CD4-positive, alpha-beta T cell treated with Interleukin-15 for 1 hour (primary cell): Measurements from ENCODE around the gene ULK1.
"Not testable (repeated sequence)": the region's sequence is repeated elsewhere in the genome, so short reads cannot be mapped to it uniquely, and the experiment has no call there.

ENCODE experiments used
- DNase-seq: peaks from one replicate; pipeline ENCODE4 v3.0.0-alpha.2; 2020

ULK1 gene

DNA sequence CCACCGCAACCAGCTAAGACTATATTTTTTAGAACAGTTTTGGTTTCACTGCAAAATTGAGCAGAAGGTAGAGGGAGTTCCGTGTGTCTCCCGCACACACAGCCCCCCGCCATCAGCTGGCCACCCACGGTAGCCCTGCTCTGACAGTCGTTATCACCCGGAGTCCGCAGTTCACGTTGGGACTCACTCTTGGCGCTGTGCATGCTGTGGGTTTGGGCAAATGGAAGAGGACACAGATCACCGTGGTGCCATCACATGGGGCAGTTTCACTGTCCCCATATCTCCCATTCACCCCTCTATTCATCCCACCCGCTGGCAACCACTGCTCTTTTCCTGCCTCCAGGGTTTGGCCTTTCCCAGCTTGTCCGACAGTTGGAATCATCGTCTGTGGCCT is 31.8 kb upstream of the ULK1 start:
- no peak for DNase-seq

DNA sequence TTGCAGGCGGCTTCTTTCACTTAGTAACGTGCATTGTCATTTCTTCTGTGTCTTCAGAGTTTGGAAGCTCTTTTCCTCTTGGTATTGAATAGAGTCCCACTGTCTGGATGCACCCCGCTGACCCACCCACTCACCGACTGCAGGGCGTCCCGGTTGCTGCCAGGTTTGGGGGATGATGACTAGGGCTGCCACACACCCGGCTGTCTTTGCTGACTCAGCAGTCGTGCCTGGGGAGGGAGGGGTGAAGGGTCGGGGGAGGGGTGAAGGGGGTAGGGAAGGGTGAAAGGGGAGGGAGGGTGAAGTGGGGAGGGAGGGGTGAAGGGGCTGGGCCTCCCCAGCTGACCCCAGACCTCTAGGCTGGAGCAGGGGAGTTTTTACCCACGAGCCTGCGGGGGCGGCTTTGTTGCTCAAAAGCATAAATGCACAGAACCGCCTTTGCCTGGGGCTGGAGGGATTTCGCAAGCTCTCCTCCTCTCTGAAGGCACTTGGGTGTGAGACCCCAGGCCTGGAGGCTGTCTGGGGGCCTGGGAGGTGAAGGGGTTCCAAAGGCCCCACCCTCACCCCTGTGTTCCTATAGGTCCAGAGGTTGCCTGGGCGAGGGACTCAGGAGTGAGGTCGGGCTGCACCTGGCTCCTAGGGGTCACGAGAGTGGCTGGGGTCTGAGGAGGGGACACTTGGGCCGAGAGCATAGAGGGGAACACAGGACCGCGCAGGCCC is 31.3 kb upstream of the ULK1 start:
- DNase-seq = no peak

DNA sequence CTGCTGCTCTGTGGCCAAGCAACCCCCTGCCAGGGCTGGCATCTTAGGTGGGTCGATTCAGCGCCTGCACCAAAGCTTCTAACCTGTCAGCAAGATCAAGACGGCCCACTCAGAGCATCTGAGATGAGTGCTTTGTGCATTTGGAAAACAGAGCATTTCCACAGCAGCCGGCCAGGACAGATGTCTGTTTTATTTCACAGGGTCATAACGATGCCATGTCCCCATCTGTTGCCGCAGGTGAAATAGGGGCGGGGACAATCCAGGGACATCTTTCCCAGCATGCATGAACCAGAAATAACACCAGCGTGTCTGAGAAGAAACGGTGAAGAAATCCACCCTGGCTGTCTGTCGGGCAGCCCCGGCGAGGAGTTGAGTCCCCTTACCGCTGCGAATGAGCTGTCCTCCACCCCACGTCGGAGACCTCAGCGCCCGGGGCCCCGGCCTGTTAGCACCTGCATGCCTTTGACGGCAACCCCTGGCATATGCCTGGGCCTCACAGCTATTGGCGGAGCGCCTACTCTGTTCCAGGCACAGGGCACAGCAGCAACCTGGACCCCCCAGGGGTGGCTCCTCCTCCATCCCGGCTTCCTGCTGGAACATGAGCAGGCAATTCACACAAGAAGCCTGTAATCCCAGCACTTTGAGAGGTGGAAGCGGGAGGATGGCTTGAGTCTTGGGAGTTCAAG is 30.6 kb upstream of the ULK1 start:
- DNase-seq = no peak

DNA sequence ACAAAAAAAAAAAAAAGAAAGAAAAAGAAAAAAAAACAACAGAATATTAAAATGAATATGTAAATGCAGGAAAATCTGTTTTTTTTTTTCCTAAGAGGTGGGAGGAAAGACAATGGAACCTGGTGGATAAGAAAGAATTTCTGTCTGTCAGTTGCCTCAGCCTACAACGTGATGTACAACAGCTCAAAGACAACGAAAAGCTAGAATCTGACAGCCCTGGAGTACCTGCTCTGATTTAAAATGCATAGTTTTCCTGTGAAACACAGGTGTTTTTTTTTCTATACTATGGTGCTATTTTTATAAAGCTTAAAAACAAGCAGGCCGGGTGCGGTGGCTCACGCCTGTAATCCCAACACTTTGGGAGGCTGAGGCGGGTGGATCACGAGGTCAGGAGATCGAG is 30.0 kb upstream of the ULK1 start:
- no peak for DNase-seq

DNA sequence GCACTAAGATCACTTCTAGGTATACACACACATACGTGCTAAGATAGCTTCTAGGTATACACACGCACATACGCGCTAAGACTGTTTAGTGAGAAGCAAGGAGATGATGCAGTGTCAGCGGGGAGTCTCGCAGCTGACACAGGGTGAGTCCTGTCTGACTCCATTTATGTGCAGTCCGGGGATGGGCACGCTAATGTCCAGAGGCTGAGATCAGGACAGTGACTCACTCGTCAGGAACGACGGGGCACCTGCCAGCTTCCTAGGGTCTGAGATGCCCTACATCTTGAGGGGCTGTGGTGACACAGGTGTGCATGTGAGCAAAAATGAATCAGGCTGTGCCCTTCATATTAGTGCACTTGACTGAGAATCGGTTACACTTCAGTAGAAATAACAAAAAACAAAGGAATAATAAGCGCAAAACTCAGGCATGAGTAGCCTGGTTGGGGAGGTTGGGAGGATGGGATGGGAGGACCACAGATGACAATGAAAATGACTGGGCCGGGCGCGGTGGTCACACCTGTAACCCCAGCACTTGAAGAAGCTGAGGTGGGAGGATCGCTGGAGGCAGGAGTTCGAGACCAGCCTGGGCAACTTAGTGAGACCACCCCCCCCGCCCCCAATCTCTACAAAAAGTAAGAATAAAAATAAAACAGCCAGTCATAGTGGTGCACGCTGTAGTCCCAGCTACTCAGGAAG is 29.1 kb upstream of the ULK1 start:
- no peak for DNase-seq

DNA sequence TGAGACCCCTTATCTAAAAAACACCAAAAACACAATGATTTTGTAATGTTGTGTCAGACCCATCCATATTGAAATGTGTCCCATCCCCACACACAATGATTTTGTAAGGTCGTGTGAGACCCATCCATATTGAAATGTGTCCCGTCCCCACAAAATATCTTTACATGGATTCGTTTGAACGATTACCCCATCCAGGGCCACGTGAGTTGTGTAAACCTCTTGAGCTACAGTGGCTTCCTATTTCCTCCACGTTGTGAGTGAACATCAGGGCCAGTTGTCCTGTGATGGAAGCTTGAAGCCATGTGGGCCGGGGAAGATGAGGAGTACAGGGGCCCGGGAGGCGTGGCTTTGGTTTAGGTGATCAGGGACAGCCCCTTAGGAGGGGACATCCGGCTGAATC is 27.0 kb upstream of the ULK1 start:
- no peak for DNase-seq

DNA sequence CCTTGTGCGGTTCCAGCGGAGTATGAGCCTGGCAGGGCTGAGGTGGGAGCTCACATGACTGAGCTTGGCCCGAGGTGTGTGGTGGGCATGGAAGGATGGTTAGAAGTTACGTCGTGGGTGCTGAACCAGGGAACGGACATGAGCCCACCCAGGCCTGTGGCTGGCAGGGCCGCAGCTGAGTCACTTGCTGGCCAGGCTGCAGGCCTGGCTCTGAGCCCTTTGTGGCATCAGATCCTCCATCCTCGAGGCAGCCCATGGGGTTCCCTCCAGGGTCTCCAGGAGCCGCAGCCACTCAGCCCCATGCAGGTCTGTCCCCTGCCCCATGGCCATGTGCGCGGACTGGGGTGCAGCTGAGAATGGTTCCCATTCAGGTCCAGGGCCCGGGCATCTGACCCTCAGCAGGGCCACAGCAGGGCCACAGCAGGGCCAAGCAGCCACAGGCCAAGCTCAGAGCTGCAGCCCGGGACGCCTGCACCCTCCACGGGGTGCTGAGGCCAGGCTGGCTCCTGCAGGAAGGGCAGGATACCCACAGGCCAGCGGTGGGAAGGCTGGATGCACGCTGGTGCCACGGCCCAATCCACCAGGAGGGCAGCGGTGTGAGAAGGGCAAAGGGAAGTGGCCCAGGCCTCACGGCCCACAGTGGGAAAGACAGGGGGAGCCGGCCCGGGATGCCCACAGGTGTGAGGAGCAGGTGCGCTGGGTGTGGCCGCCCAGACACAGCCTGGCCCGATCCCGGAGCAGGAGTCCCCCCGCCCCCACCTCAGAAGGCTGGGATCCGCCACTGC is 26.3 kb upstream of the ULK1 start:
- DNase-seq = no peak

DNA sequence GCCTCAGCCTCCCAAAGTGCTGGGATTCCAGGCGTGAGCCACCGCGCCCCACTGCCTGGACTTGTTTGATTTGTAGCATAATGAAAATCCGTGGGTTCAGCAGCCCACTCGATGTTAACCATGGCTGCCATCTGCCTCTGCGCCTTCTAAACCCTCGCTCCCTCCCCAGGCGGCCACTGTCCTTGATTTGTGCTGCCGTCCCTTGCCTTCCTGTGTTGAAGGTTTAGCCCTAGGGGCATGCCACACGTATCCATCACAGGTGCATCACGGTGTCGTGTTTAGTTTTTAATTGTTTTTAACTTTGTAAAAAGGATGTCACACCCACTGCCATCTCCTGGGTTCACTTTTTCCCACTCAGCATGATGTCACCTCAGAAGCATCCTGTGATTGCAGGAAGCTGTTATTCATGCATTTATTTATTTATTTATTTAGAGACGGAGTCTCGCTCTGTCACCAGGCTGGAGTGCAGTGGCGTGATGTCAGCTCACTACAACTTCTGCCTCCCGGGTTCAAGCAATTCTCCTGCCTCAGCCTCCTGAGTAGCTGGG is 24.5 kb upstream of the ULK1 start:
- DNase-seq = no peak

DNA sequence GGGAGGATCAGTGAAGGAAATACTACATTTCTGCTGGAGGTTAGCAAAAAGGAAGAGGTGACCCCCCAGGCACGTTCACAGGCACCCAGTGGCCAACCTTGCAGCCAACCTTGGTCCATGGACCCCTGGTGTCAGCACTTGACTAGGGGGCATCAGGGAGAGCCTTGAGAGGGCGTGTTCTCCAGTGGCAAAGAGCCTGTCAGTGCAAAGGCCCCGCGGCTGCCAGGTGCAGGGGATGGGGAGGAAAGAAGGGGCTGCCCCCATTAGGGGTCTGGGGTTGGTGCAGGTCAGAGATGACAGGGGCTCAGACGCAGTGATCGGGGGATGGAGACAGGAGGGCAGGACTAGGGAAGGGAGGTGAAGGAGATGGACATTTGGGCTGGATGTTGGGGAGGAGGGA is 22.7 kb upstream of the ULK1 start:
- no peak for DNase-seq

DNA sequence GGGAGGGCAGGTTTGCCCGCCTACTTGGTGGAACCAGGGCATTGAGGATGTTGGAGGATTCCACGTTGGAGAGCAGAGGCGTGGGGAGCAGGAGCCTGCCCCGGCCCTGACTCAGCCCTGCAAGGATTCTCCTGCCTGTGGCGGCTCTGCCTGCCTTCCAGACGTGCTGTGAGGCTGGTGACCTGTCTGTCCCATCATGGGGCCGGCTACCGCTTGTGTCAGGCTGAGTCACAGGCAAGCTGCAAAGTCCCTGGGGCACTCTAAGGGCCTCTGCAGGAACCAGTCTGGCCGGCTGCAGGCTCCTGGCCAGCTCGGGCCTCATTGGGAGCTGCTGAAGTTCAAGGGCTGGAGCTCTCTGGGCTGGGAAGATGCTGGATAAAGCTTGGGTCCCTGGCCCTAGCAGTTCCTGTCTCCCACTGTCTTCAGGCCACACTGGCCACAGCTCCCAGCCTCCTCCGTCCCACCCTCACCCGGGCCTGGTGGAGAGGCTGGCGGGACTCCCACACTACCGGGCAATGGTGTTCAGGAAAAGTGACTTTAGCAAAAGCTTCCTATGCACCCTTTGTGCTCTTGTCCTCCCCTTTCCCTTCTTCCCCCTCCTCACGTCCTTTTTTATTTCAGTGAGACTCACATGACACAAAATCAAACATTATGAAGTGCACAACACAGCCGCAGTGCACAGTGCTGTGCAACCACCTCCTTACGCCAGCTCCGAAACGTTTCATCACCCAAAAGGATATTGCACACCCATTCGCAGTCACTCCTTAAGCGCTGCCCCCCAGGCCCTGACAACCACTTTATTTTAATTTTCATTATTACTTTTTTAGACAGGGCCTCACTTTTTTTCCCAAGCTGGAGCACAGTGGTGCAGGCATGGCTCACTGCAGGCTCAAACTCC is 22.0 kb upstream of the ULK1 start:
- peak; percentile 48 for DNase-seq

DNA sequence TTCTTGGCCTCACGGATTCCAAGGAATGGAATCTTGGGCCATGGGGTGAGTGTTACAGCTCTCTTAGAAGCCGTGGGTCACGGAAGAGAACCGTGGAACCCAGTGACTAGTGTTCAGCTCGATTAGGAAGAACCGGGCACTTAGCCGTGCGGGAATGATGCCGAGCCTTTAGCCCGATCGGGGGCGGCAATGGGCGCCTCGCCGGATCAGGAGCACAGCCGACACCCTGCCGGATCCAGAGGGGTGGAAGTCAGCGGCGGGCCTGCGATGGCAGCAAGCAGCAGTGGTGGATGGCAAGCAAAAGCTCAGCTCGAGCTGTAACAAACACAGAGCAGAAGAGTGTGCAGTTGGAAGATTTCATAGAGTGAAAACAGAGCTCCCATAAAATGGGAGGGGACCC is 21.1 kb upstream of the ULK1 start:
- DNase-seq = no peak

DNA sequence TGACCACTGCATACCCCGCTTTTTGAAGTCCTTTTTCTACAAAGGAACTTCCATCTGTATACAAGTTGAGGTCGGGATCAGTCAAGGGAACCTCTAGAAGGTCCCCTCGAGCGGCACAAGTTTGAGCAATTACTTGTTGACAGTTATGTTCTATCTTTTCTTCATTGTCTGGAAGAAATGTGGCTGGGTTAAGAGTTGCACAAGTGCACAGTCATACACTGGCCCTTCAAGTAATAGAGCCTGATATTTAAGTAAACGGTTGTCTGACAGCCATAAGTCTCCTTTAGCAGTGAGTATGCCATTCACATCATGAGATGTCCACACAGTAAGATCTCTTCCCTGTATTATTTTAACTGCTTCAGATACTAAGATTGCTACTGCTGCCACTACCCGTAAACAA is 19.4 kb upstream of the ULK1 start:
- DNase-seq = not testable (repeated sequence)

DNA sequence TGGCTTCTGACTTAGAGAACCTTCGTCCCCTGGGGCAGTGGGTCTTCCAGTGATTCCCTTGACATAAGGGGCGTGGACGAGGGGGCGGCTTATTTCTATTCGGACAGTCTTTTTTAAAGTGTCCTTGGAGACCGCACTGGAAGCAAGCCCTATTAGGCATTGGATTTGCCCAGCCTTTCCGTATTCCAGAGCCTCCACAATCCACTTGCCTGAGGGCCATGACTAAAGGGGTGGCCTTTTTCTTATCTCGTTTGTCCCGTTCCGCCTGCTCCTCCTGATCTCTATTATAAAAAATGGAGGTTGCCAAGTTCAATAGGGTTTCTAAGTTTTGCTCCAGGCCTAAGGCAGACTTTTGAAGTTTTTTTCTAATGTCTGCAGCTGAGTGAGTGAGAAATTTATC is 17.2 kb upstream of the ULK1 start:
- DNase-seq = not testable (repeated sequence)

DNA sequence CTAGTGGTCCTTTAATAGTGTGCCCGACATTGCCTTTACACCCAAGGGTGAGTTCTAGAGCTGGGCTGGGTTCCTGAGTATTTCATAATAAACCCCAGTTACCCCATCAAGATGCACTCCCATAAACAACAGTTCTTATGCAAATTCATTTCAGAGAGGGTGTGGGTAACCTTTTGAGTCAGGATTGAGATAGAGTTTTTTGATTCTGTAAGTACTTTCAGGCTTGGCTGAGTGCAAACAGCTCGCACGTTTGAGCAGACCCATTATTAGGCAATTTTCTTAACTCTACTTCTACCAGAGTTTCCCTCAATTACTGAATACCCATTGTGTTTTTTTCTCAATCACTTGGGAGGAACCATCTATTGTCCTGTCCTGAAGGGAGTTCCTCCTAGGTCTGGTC is 16.0 kb upstream of the ULK1 start:
- not testable (repeated sequence) for DNase-seq

DNA sequence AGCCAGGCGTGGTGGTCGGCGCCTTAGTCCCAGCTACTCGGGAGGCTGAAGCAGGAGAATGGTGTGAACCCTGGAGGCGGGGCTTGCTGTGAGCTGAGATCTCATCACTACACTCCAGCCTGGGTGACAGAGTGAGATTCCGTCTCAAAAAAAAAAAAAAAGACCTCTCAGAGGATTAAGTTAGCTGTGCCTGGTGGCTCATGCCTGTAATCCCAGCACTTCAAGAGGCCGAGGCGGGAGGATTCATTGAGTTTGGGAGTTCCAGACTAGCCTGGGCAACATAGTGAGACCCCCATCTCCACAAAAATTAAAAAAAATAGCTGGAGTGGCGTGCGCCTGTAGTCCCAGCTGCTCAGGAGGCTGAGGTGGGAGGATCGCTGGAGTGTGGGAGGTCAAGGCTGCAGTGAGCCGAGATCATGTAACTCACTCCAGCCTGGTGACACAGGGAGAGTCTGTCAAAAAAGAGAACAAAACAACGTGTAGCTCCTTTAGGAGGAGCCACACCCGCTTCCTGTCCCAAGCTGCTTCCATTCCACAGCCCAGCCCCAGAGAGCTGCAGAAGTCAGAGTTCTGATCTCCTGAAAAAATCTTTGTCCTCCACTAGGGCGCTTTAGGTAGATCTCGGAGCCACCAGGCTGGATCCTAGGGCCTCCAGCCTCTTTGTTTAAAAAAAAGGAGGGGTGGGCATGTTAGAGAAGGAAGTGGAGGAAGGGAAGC is 11.5 kb upstream of the ULK1 start:
- no peak for DNase-seq

DNA sequence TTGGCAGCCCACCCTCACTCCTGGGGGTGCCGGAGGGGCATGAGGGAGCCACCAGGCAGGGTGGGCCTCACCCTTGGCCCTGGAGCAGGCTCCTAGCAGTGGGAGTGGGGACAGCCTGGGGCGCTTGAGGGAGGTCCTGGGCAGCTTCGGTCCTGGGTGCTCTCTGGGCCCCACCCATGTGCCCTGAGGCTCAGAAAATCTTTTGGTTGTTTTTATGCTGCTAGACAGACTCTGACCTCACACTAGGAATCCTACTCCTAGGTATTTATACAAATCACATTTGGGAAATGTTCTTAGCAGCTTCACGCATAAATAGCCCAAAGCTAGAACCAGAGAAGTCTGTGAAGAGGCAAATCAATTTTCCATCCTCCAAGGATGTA is 10.9 kb upstream of the ULK1 start:
- no peak for DNase-seq

DNA sequence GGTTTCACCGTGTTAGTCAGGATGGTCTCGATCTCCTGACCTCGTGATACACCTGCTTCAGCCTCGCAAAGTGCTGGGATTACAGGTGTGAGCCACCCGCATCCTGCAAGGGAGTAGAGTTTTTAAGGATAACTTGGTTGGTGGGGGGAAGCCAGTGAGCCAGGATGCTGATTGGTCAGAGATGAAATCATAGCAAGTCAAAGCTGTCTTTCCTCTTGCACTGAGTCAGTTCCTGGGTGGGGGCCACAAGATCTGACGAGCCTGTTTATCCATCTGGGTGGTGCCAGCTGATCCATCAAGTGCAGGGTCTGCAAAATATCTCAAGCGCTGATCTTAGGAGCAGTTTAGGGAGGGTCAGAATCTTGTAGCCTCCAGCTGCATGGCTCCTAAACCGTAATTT is 9.3 kb upstream of the ULK1 start:
- DNase-seq = not testable (repeated sequence)

DNA sequence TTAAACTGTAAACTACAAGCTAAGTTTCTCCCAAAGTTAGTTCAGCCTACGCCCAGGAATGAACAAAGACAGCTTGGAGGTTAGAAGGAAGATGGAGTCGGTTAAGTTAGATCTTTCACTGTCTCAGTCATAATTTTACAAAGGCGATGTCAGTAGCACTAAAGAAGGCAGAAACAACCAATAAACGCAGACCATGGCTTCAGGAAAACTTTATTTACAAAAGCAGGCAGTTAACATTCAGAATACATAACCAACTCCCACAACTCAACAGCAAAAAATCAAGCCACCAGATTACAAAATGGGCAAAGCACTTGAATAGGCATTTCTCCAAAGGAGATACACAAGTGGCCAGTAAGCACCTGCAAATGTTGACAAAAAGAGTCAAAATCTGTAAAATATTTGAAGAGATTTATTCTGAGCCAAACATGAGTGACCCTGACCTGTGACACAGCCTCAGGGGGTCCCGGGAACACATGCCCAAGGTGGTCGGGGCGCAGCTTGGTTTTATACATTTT is 8.8 kb upstream of the ULK1 start:
- DNase-seq = no peak

DNA sequence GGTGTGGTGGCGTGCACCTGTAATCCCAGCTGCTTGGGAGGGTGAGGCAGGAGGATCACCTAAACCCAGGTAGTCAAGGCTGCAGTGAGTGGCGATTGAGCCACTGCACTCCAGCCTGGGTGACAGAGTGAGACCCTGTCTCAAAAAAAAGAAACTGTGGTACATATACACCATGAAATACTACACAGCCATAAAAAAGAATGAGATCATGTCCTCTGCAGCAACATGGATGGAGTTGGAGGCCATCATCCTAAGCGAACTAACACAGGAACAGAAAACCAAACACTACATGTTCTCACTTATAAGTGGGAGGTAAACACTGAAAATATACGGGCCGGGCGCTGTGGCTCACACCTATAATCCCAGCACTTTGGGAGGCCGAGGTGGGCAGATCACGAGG is 2.7 kb upstream of the ULK1 start:
- not testable (repeated sequence) for DNase-seq

DNA sequence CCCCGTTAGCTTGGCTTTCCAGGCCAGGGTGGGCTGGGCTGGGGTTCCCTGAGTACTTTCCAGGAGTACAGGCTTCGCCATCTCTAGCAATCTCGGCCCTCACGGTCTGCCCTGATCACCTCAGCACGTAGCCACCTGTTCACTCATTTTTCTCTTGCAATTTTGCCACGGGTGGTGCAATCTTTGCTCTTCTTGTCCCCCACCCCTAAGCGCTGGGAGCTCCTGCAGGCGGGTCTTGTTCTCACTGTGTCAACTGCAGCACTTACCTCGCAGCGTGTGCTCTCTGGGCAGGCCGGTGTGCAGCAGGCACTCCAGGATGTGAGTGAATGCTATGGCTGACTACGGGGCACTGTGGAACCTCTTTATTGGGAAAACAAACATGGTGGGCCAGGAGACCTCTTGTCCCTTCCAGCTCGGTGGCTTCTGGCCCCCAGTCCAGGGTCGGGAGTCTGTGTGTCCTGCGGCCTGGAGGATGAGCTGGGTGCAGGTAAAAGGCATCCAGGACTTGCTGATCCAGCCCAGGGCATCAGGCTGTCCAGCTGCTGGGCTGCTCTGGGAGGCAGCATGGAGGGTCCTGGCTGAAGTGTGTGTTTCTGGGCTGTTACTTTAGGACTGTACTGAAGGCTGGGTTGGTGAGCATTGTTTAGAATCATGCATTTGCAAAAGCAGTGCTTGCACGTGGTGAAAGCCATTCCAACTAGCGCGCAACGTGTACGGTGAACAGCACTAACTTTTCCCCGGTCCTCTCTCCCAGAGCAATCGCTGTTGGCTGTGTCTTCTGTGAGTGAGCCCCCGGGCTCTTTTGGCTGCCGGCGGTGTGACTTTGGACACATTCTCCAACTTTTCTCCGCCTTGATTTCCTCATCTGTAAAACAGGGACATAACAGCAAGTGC is 1.5 kb upstream of the ULK1 start:
- no peak for DNase-seq
